GM18526 (cell line): ENCODE data around the gene TMEM63B.

ENCODE experiments used
- POLR2A ChIP-seq: IDR thresholded peaks from 3 replicates; pipeline ENCODE4 v1.6.1; 2011; ENCODE audit not compliant: insufficient read length; ENCODE audit errors: extremely low read depth

The TMEM63B gene

DNA sequence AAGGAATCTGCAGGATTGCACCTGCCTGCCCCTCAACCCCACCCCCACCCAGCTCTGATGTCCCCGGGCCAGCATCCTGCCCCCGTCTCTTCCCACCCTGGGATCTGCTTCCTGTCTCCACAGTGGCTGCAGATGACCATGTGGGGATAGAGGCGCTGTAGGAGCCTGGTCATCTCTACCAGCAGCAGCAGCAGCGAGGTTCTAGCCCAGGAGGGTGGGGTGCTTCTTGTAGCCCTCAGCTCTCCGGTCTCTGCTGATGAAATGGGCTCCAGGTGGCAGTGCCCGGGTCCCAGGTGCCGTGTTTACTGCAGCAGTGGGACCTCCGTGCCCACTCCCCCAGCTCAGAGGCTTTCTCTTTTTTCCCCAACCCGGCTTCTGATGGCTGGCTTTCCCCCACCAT lies 56.4 kb downstream of the TMEM63B start:
- no peak for TF ChIP-seq POLR2A

- no peak for TF ChIP-seq POLR2A
Observed at GRCh38 chr6:44185953-44186634, 58.7 kb downstream of the TMEM63B start.

- no peak for TF ChIP-seq POLR2A
Observed at GRCh38 chr6:44186635-44187025, 59.3 kb downstream of the TMEM63B start.

DNA sequence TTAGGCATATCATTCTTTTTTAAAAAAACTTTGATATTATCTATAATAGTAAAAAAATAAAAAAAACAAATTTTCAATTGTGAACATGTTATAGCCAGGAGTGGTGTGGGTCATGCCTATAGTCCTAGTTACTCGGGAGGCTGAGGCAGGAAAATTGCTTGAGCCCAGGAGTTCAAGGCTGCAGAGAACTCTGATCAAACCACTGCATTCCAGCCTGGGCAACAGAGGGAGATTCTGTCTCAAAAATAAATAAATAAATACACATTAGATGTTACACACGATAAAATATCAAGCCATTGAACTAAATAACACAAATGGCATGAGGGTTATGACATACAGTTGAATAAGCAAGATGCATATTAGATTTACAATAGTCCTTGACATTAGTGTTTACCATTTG lies 61.5 kb downstream of the TMEM63B start:
- no peak for TF ChIP-seq POLR2A

DNA sequence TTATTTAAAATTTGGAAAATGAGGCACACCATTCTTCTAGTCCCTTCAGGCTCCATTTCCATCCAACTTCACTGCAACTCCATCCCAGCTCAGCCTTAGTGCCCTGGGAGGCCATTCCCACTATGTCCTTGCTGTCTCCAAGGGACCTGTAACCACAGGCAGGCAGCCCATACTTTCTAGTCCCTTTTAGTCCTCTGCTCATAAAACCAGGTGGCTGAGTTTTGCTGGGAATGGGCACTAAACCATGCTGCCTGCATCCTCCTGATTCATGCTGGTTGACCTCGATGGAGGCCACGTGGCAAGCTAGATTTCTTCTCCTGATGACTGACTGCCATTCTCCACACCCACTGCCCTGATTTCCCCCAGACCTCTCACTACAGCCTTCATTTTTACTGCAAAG lies 61.9 kb downstream of the TMEM63B start:
- TF ChIP-seq POLR2A: no peak

DNA sequence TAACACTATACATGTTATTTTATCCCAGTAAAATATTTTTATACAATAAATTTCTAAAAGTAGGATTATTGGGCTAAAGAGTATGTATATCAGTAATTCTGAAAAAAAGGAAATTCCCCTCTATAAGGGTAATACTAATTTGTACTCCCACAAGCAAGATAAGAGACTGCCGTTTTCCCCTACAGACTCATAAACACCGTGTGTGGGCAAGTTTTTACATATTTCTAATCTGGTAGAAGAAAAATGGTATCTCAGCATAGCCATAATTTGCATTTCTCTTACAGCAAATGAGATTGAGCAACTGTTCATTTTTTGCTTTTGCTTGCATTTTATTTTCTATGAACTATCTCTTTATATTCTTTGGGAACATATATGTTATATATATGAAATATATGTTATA lies 63.4 kb downstream of the TMEM63B start:
- no peak for TF ChIP-seq POLR2A

DNA sequence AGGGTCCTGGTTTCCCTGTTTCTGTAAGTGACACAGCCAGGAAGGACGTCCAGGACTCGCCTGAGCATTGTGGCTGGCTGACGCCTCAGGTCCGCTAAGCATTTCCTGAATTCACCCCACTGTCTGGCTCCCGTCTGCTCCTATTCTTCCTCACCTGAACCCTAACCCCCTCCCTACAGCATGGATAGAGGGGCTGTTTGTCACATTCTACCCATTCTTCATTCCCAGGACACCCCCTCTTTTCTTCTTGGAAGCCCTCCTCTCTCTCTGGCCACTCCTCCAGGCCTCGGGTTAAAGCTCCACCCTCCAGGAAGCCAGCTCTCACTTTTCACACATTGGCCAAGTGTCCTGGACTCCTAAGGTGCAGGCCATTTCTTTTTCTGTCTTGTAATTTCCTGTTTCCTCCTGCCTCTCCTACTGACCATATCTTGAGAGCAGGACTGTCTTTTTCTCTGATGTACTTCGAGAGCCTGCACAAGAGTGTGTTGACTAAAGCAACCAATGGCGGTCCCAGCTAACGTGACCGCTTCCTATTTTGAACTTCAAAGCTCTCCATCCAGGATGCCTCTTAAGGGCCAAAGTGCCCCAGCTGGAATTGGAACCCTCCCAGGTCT lies 65.2 kb downstream of the TMEM63B start:
- no peak for TF ChIP-seq POLR2A

GRCh38 chr6:44193307-44193910 lies 66.1 kb downstream of the TMEM63B start:
- TF ChIP-seq POLR2A: no peak

DNA sequence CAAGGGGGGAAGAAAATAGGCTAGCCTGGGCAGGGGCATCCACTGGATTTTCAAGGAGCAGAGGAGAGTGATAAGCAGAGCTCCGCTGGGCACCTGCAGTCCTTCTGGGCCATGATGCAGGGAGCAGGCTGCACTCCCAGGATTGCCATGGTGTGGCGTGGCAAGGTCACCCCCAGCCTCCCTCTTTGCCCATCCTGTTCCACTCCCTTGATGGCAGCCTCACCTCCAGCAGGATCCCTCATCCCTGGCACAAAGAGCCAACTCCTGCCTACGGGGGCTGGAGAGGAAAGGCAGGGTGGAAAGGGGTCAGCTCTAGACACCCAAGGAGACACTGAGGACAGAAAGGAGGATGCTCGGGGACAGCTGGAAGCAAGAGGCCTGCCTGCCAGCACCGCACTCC lies 67.0 kb downstream of the TMEM63B start:
- no peak for TF ChIP-seq POLR2A

GRCh38 chr6:44198684-44199083 lies 71.3 kb downstream of the TMEM63B start:
- TF ChIP-seq POLR2A: no peak

GRCh38 chr6:44199883-44200282 lies 72.5 kb downstream of the TMEM63B start:
- TF ChIP-seq POLR2A: no peak

DNA sequence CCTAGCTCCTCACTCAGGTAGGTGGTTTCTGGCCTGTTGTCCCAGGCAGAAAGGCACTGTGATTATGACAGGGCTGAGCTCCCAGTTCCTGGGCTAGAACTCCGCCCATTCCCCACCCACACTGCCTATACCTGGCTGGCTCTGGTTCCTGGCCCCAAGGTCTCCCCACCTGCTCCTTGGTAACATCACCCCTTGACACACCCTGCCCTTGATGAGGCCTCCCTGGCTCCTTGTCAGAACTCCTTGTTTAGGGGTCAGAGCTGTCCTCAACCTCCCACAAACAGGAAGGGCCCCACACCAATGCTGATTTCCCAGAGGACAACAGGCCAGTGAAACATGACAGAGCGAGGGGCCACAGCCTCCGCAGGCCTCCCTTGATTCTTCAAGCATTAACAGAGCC lies 73.8 kb downstream of the TMEM63B start:
- TF ChIP-seq POLR2A: no peak

- no peak for TF ChIP-seq POLR2A
Observed at GRCh38 chr6:44201638-44202303, 74.4 kb downstream of the TMEM63B start.

GRCh38 chr6:44202332-44202971 lies 75.1 kb downstream of the TMEM63B start:
- no peak for TF ChIP-seq POLR2A

DNA sequence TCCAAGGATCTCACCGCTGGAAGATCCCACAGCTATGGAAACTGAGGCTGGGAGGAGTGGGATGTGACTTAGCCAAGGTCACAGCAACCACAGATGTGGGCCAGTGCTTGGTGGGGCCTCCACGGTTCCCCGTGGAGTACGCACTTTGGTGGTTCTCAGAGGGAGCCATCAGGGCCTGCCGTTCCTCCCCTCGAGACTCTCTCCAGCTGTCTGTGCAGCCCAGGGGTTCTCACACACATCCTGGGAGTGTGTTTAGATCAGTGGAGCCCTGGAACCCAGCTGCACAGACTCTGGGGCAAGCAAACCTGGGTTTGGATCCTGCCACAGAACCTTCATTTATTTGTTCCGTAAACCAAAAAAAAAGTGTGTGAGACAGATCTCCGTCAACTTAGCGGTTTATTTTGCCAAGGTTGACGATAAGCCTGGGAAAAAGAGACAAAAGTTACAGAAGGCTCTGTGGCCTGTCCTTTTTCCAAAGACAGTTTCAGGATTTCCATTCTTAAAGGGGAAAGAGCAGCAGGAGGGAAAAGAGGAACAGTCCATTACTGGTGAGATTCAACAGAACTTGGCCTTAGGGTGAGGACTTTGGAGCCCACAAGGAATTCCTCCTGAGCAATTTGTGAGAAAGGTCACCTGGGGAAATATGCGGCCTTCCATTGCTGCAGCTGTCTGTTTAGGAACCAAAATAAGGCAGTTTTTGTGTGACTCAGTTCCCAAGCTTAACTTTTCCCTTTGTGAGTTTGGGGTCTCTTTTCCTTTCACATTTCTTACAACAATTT lies 75.8 kb downstream of the TMEM63B start:
- no peak for TF ChIP-seq POLR2A
